BJ (cell line): ENCODE data around the gene RNF212. TPM values are rescaled to one million over a fixed set of nuclear protein-coding genes. Genes with fewer than 3 reads are reported as not detected.

Experiments
- CTCF ChIA-PET: fragments of 350-600 bp; formaldehyde crosslinking; extraction: SDS; loops from one replicate; lab custom pipeline; 2021; ENCODE audit warnings: antibody characterized with exemption, inconsistent platforms; lab: Yijun Ruan, JAX
- POLR2A ChIA-PET: fragments of 300-600 bp; sonication (Branson Sonifier 250); formaldehyde crosslinking; extraction: SDS; loops from one replicate; lab custom pipeline; 2021; ENCODE audit warnings: antibody characterized with exemption; lab: Charles Lee
- DNase-seq: peaks from one replicate; pipeline ENCODE4 v3.0.0-alpha.2; 2011; ENCODE audit warnings: low read depth
- H3K27me3 ChIP-seq: 2 replicates; pipeline ENCODE4 v1.6.0; 2011; ENCODE audit warnings: low read length; ENCODE audit not compliant: control insufficient read depth, insufficient read depth
- H3K36me3 ChIP-seq: 2 replicates; pipeline ENCODE4 v1.5.1; 2011; ENCODE audit warnings: low read length; ENCODE audit not compliant: control insufficient read depth, insufficient read depth
- H3K4me3 ChIP-seq: 2 replicates; pipeline ENCODE4 v1.5.1; 2011; ENCODE audit warnings: low read depth, mild to moderate bottlenecking, control low read depth, low read length
- polyA plus RNA-seq: library from polyadenylated mRNA; depleted of rRNA; stranded (reverse); fragments of >200 nt; gene quantifications from 2 replicates; pipeline ENCODE4 v1.2.3, GENCODE V29; 2011
- TF ChIP-seq, protein P1 (sequence below): IDR thresholded peaks from 2 replicates; pipeline ENCODE4 v1.5.1; 2011; ENCODE audit warnings: low read depth, mild to moderate bottlenecking, control low read depth, inconsistent platforms, low read length, moderate library complexity; ENCODE audit not compliant: insufficient read depth

RNF212 gene
- polyA plus RNA-seq, 1 experiment: 2.9 TPM

GRCh38 chr4:1109898-1110506 lies 3.4 kb downstream of the RNF212 start:
- POLR2A ChIA-PET: no interaction called here
- CTCF ChIA-PET: interaction anchor here (1.2 to 1.3 kb wide), 2 partner anchors 12 to 21 kb away, joined by 3 to 5 read pairs; no protein-coding TSS in a partner anchor
- peaks cover 7% of the 10 kb centered on the region for H3K27me3 ChIP-seq
- TF ChIP-seq, protein P1, sequence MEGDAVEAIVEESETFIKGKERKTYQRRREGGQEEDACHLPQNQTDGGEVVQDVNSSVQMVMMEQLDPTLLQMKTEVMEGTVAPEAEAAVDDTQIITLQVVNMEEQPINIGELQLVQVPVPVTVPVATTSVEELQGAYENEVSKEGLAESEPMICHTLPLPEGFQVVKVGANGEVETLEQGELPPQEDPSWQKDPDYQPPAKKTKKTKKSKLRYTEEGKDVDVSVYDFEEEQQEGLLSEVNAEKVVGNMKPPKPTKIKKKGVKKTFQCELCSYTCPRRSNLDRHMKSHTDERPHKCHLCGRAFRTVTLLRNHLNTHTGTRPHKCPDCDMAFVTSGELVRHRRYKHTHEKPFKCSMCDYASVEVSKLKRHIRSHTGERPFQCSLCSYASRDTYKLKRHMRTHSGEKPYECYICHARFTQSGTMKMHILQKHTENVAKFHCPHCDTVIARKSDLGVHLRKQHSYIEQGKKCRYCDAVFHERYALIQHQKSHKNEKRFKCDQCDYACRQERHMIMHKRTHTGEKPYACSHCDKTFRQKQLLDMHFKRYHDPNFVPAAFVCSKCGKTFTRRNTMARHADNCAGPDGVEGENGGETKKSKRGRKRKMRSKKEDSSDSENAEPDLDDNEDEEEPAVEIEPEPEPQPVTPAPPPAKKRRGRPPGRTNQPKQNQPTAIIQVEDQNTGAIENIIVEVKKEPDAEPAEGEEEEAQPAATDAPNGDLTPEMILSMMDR: no peak
- no peak overlapping the region for H3K4me3 ChIP-seq
- no peaks in the 10 kb centered on the region for H3K36me3 ChIP-seq
- no peak for DNase-seq

- TF ChIP-seq, protein P1: no peak
- Histone ChIP-seq H3K36me3 (no peaks in the 10 kb centered on the region), H3K27me3 (peaks cover 7% of the 10 kb centered on the region), H3K4me3 (no peak overlapping the region)
- POLR2A ChIA-PET: no interaction called here
- CTCF ChIA-PET: interaction anchor here (4.1 kb wide), 1 partner anchor 21 kb away, joined by 14 read pairs; no protein-coding TSS in a partner anchor
- no peak for DNase-seq
Measured at GRCh38 chr4:1109333-1109732, 4.0 kb downstream of the RNF212 start.

GRCh38 chr4:1105662-1106061 lies 7.7 kb downstream of the RNF212 start:
- CTCF ChIA-PET: interaction anchor here (4.1 kb wide), 1 partner anchor 24 kb away, joined by 14 read pairs; no protein-coding TSS in a partner anchor

GRCh38 chr4:1105067-1105466 lies 8.3 kb downstream of the RNF212 start:
- Histone ChIP-seq H3K36me3 (no peaks in the 10 kb centered on the region), H3K27me3 (peaks cover 4% of the 10 kb centered on the region), H3K4me3 (no peak overlapping the region)
- POLR2A ChIA-PET: no interaction called here
- TF ChIP-seq, protein P1: no peak
- no peak for DNase-seq
- CTCF ChIA-PET: no interaction called here

More at GRCh38 chr4:1105662-1106061, 7.7 kb downstream of the RNF212 start:
- Histone ChIP-seq H3K36me3 (no peaks in the 10 kb centered on the region), H3K27me3 (peaks cover 4% of the 10 kb centered on the region), H3K4me3 (no peak overlapping the region)
- POLR2A ChIA-PET: no interaction called here
- no peak for DNase-seq
- TF ChIP-seq, protein P1: no peak

GRCh38 chr4:1104647-1105046 lies 8.7 kb downstream of the RNF212 start:
- TF ChIP-seq, protein P1: no peak
- H3K36me3 ChIP-seq: no peaks in the 10 kb centered on the region
- POLR2A ChIA-PET: no interaction called here
- DNase-seq: no peak
- no peak overlapping the region for H3K4me3 ChIP-seq
- H3K27me3 ChIP-seq: peaks cover 3% of the 10 kb centered on the region
- CTCF ChIA-PET: interaction anchor here (1.2 kb wide), 1 partner anchor 26 kb away, joined by 3 read pairs; no protein-coding TSS in a partner anchor
